ENCODE measurements around the gene ZNF208.
"Not testable (repeated sequence)": the region's sequence is repeated elsewhere in the genome, so short reads cannot be mapped to it uniquely, and the experiment has no call there.

GRCh38 chr19:22041151-22041550 is 30.4 kb upstream of the ZNF208 start:
- not testable (repeated sequence) for TF ChIP-seq POLR2A (IDR thresholded peaks at IDR 0.05; ENCODE audit: low read length); CHD2 (IDR thresholded peaks at IDR 0.05; ENCODE audit: low read length, partially characterized antibody); CTCF (IDR thresholded peaks at IDR 0.05); MAZ (IDR thresholded peaks at IDR 0.05; ENCODE audit: borderline replicate concordance, low read depth, low read length); CHD4 (IDR thresholded peaks at IDR 0.05; ENCODE audit: borderline replicate concordance); ZNF302 (CRISPR knock-in tag; IDR thresholded peaks at IDR 0.05)

Data from A549 (cell line).